ENCODE results near the gene PDGFA.

The PDGFA gene

DNA sequence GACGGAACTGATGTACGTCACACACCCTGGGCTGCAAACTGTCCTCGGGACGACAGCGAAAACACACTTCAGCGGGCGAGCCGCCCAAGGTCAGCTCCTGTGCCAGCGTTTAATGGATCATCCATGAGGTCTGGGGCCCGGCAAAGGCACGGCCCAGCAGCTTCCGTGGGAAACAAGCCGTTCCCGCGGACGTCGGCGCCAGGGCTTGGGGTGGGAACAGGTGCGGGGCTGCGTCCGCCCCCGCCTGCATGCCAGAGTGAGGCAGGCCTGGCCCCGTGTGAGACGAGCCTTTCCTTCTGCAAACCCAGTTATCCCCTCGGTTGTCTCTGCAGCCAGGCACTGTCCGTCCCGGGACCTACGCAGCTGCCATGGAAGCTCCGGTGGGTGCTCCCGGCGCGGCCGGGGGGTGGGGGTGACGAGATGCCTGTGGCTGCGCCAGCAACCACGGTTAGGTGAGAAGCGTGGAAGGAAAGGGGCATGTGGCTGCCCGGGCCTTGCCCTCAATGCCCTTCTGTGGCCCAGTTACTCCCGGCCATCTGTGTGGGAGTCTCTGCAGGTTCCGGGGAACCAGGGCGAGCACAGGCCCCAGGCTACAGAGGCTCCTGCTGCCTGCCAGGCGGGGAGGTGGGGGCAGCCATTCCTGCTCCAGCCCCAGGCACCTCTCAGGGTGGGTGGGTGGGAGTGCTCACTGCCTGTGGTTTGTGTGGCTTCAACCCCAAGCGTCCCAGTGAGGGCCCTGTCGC lies 42.2 kb upstream of the PDGFA start:
- TF ChIP-seq REST (IDR thresholded peaks at IDR 0.05; ENCODE audit: insufficient read depth in 1 of 2, low read depth in 2 of 2, low read length in 2 of 2) (no peak), POLR2AphosphoS5 (IDR thresholded peaks at IDR 0.05; ENCODE audit: low read depth, low read length) (no peak), TAF1 (IDR thresholded peaks at IDR 0.05; ENCODE audit: borderline replicate concordance, insufficient read depth, low read length) (no peak), FOXP2 (optimal IDR thresholded peaks at IDR 0.05; ENCODE audit: borderline replicate concordance, extremely low read depth, extremely low read length, insufficient read depth) (no peak), SIN3A (IDR thresholded peaks at IDR 0.05; ENCODE audit: borderline replicate concordance, insufficient read depth, low read length) (no peak)

GRCh38 chr7:560966-561630 lies 41.5 kb upstream of the PDGFA start:
- TF ChIP-seq REST (IDR thresholded peaks at IDR 0.05; ENCODE audit: insufficient read depth in 1 of 2, low read depth in 2 of 2, low read length in 2 of 2): no peak
- no peak for TF ChIP-seq SIN3A (IDR thresholded peaks at IDR 0.05; ENCODE audit: borderline replicate concordance, insufficient read depth, low read length)
- TF ChIP-seq FOXP2 (optimal IDR thresholded peaks at IDR 0.05; ENCODE audit: borderline replicate concordance, extremely low read depth, extremely low read length, insufficient read depth): no peak
- no peak for TF ChIP-seq TAF1 (IDR thresholded peaks at IDR 0.05; ENCODE audit: borderline replicate concordance, insufficient read depth, low read length)
- TF ChIP-seq POLR2AphosphoS5 (IDR thresholded peaks at IDR 0.05; ENCODE audit: low read depth, low read length): no peak

DNA sequence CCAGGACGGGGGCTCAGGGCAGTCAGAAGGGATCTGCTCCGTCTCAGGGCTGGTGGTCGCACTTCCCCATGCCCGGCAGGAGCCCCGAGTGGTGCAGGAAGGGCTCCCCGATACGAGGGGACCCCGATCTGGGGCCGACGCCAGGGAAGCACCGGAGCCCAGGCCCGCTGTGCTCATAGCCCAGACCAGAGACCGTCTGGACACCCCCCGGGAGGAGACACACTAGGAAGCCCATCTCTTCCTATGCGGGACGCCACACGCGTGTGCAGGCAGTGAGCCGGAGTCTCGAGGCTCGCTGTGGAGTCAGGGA lies 39.7 kb upstream of the PDGFA start:
- TF ChIP-seq TAF1 (IDR thresholded peaks at IDR 0.05; ENCODE audit: borderline replicate concordance, insufficient read depth, low read length): no peak
- no peak for TF ChIP-seq REST (IDR thresholded peaks at IDR 0.05; ENCODE audit: insufficient read depth in 1 of 2, low read depth in 2 of 2, low read length in 2 of 2)
- TF ChIP-seq SIN3A (IDR thresholded peaks at IDR 0.05; ENCODE audit: borderline replicate concordance, insufficient read depth, low read length): no peak
- TF ChIP-seq FOXP2 (optimal IDR thresholded peaks at IDR 0.05; ENCODE audit: borderline replicate concordance, extremely low read depth, extremely low read length, insufficient read depth): no peak
- no peak for TF ChIP-seq POLR2AphosphoS5 (IDR thresholded peaks at IDR 0.05; ENCODE audit: low read depth, low read length)

- TF ChIP-seq REST (IDR thresholded peaks at IDR 0.05; ENCODE audit: insufficient read depth in 1 of 2, low read depth in 2 of 2, low read length in 2 of 2) (no peak), TAF1 (IDR thresholded peaks at IDR 0.05; ENCODE audit: borderline replicate concordance, insufficient read depth, low read length) (no peak), FOXP2 (optimal IDR thresholded peaks at IDR 0.05; ENCODE audit: borderline replicate concordance, extremely low read depth, extremely low read length, insufficient read depth) (no peak), SIN3A (IDR thresholded peaks at IDR 0.05; ENCODE audit: borderline replicate concordance, insufficient read depth, low read length) (no peak), POLR2AphosphoS5 (IDR thresholded peaks at IDR 0.05; ENCODE audit: low read depth, low read length) (no peak)
These were observed 37.9 kb upstream of the PDGFA start for GRCh38 chr7:557558-557881.
